OCI-LY3 (cell line): Measurements from ENCODE around the gene GMCL1.

Experiments
- H2AFZ ChIP-seq: fragments of 200-600, 300-600 bp; shearing (Covaris generic); 2 replicates; pipeline ENCODE4 v1.6.0; 2014; ENCODE audit warnings: antibody characterized with exemption, low read depth, low read length
- H3K27ac ChIP-seq: fragments of 200-600, 300-600 bp; sonication (generic); 2 replicates; pipeline ENCODE4 v1.5.1; 2014; ENCODE audit warnings: mild to moderate bottlenecking, low read length, moderate library complexity, mixed read lengths
- H3K27me3 ChIP-seq: fragments of 200-600, 300-600 bp; sonication (generic); 2 replicates; pipeline ENCODE4 v1.6.1; 2014; ENCODE audit warnings: low read depth, low read length, mixed read lengths
- H3K36me3 ChIP-seq: fragments of 200-600, 300-600 bp; sonication (generic); replicated peaks from 2 replicates; pipeline ENCODE3; 2014; ENCODE audit warnings: low read depth, low read length, mixed read lengths
- H3K4me1 ChIP-seq: fragments of 300-600, 200-600 bp; sonication (generic); 2 replicates; pipeline ENCODE4 v1.6.1; 2014; ENCODE audit warnings: low read length, mixed read lengths
- H3K4me2 ChIP-seq: fragments of 200-600, 300-600 bp; sonication (generic); 2 replicates; pipeline ENCODE4 v1.6.1; 2014; ENCODE audit warnings: low read length, mixed read lengths
- H3K4me3 ChIP-seq: fragments of 300-600, 200-600 bp; sonication (generic); 2 replicates; pipeline ENCODE4 v1.5.1; 2014; ENCODE audit warnings: antibody characterized with exemption, mild to moderate bottlenecking, low read length, moderate library complexity
- H3K79me2 ChIP-seq: fragments of 300-600, 200-600 bp; shearing (Covaris generic); 2 replicates; pipeline ENCODE4 v1.6.1; 2014; ENCODE audit warnings: mild to moderate bottlenecking, low read length, mixed read lengths
- H3K9ac ChIP-seq: fragments of 300-600, 200-600 bp; shearing (Covaris generic); 2 replicates; pipeline ENCODE4 v1.6.0; 2014; ENCODE audit warnings: mild to moderate bottlenecking, low read length, moderate library complexity
- H3K9me3 ChIP-seq: fragments of 200-600, 300-600 bp; shearing (Covaris generic); 2 replicates; pipeline ENCODE4 v1.6.1; 2014; ENCODE audit warnings: low read length, mixed read lengths; ENCODE audit not compliant: insufficient read depth
- H4K20me1 ChIP-seq: fragments of 200-600, 300-600 bp; sonication (generic); 2 replicates; pipeline ENCODE4 v1.6.1; 2016; ENCODE audit warnings: low read length, mixed read lengths; ENCODE audit not compliant: insufficient read depth
- EZH2phosphoT487 ChIP-seq: fragments of 200-600 bp; shearing (Covaris generic); IDR thresholded peaks from 2 replicates; pipeline ENCODE4 v1.6.1; 2018; ENCODE audit warnings: antibody characterized with exemption, mixed run types, low read depth
- TF ChIP-seq, protein P1 (sequence below): fragments of 200-600, 300-600 bp; sonication (generic); IDR thresholded peaks from 2 replicates; pipeline ENCODE4 v1.5.1; 2014; ENCODE audit warnings: antibody characterized with exemption, low read length, low read depth

The GMCL1 gene

DNA sequence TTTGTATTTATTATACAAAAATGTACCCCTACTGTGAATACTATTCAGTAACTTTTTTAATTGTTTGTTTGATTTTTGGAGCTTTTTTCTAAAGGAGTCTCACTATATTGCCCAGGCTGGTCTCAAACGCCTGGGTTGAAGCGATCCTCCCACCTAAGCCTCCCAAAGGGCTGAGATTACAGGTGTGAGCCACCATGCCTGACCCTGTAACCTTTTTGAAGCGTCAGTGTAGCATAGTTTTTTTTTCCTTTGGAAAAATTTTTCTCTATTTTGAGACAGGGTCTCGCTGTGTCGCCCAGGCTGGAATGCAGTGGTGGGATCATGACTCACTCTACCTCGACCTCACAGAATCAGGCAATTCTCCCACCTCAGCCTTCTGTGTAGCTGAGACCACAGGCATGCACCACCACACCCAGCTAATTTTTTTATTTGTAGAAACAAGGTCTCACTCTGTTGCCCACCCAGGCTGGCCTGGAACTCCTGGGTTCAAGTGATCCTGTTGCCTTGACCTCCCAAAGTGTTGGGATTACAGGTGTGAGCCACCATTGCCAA lies 2.0 kb downstream of the GMCL1 start:
- Histone ChIP-seq H3K4me2 (no peak overlapping the region), H3K4me3 (no peak overlapping the region), H3K9me3 (no peaks in the 10 kb centered on the region), H3K36me3 (peaks cover 3% of the 10 kb centered on the region), H2AFZ (no peak overlapping the region), H3K27ac (no peak overlapping the region), H3K9ac (no peak overlapping the region), H3K79me2 (peaks cover 67% of the 10 kb centered on the region), H4K20me1 (0 out of 2 replicates have a peak, but pooled peaks cover 4% of the 10 kb centered on the region), H3K4me1 (peaks cover 18% of the 10 kb centered on the region), H3K27me3 (no peaks in the 10 kb centered on the region)
- TF ChIP-seq, protein P1, sequence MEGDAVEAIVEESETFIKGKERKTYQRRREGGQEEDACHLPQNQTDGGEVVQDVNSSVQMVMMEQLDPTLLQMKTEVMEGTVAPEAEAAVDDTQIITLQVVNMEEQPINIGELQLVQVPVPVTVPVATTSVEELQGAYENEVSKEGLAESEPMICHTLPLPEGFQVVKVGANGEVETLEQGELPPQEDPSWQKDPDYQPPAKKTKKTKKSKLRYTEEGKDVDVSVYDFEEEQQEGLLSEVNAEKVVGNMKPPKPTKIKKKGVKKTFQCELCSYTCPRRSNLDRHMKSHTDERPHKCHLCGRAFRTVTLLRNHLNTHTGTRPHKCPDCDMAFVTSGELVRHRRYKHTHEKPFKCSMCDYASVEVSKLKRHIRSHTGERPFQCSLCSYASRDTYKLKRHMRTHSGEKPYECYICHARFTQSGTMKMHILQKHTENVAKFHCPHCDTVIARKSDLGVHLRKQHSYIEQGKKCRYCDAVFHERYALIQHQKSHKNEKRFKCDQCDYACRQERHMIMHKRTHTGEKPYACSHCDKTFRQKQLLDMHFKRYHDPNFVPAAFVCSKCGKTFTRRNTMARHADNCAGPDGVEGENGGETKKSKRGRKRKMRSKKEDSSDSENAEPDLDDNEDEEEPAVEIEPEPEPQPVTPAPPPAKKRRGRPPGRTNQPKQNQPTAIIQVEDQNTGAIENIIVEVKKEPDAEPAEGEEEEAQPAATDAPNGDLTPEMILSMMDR = no peak
- no peak for TF ChIP-seq EZH2phosphoT487

GRCh38 chr2:69833752-69834151 lies 4.3 kb downstream of the GMCL1 start:
- TF ChIP-seq, protein P1 = no peak
- TF ChIP-seq EZH2phosphoT487 = no peak
- Histone ChIP-seq H2AFZ (no peak overlapping the region), H3K27ac (no peak overlapping the region), H3K4me2 (no peak overlapping the region), H3K4me3 (no peak overlapping the region), H4K20me1 (0 out of 2 replicates have a peak, but pooled peaks cover 4% of the 10 kb centered on the region), H3K9ac (no peak overlapping the region), H3K79me2 (peaks cover 74% of the 10 kb centered on the region), H3K4me1 (peaks cover 28% of the 10 kb centered on the region), H3K36me3 (peaks cover 3% of the 10 kb centered on the region), H3K27me3 (no peaks in the 10 kb centered on the region), H3K9me3 (no peaks in the 10 kb centered on the region)

- no peaks in the 10 kb centered on the region for H3K27me3 ChIP-seq
- no peak overlapping the region for H3K4me3 ChIP-seq
- no peak overlapping the region for H3K27ac ChIP-seq
- TF ChIP-seq, protein P1 = no peak
- TF ChIP-seq EZH2phosphoT487 = no peak
- H3K36me3 ChIP-seq = peaks cover 6% of the 10 kb centered on the region
- no peak overlapping the region for H2AFZ ChIP-seq
- H3K4me1 ChIP-seq = peaks cover 25% of the 10 kb centered on the region
- H3K4me2 ChIP-seq = no peak overlapping the region
- peaks cover 63% of the 10 kb centered on the region for H3K79me2 ChIP-seq
- H4K20me1 ChIP-seq = 0 out of 2 replicates have a peak, but pooled peaks cover 4% of the 10 kb centered on the region
- H3K9me3 ChIP-seq = no peaks in the 10 kb centered on the region
- H3K9ac ChIP-seq = no peak overlapping the region
Measured at GRCh38 chr2:69835666-69836065, 6.2 kb downstream of the GMCL1 start.

- no peaks in the 10 kb centered on the region for H3K27me3 ChIP-seq
- no peak overlapping the region for H3K27ac ChIP-seq
- no peaks in the 10 kb centered on the region for H3K9me3 ChIP-seq
- no peak overlapping the region for H3K4me2 ChIP-seq
- peaks cover 20% of the 10 kb centered on the region for H3K4me1 ChIP-seq
- no peak overlapping the region for H2AFZ ChIP-seq
- H4K20me1 ChIP-seq = 0 out of 2 replicates have a peak, but pooled peaks cover 4% of the 10 kb centered on the region
- H3K9ac ChIP-seq = no peak overlapping the region
- H3K4me3 ChIP-seq = no peak overlapping the region
- peaks cover 9% of the 10 kb centered on the region for H3K36me3 ChIP-seq
- TF ChIP-seq EZH2phosphoT487 = no peak
- H3K79me2 ChIP-seq = peaks cover 56% of the 10 kb centered on the region
Measured at GRCh38 chr2:69836316-69836715, 6.9 kb downstream of the GMCL1 start.
